H1 (cell line): Measurements from ENCODE around the gene GPC4. TPM values are rescaled to one million over a fixed set of nuclear protein-coding genes. Genes with fewer than 3 reads are reported as not detected.

ENCODE experiments used
- GTF2F1 ChIP-seq: IDR thresholded peaks from 2 replicates; pipeline ENCODE4 v1.6.1; 2012; ENCODE audit warnings: low read depth, low read length, improper control_type of control experiment, borderline replicate concordance
- POLR2A ChIP-seq, 2 experiments: IDR thresholded peaks; 1 replicate in 1 of 2; 2 replicates in 1 of 2; pipeline ENCODE4 v1.6.1; 2011; ENCODE audit warnings: low read depth in 2 of 2, low read length in 2 of 2, mild to moderate bottlenecking in 2 of 2; ENCODE audit errors: control extremely low read depth in 1 of 2
- SP1 ChIP-seq: IDR thresholded peaks from 2 replicates; pipeline ENCODE4 v1.6.1; 2011; ENCODE audit warnings: low read depth, low read length
- SP2 ChIP-seq: IDR thresholded peaks from 2 replicates; pipeline ENCODE4 v1.6.1; 2012; ENCODE audit warnings: mild to moderate bottlenecking, low read length, inconsistent platforms
- polyA plus RNA-seq, 7 experiments: library from polyadenylated mRNA; depleted of rRNA in 3 of 7; stranded (reverse) in 5 of 7; unstranded in 2 of 7; fragments of >200 nt in 5 of 7; fragments of 200-250 nt in 2 of 7; gene quantifications; 1 replicate in 5 of 7; 2 replicates in 1 of 7; 4 replicates in 1 of 7; pipeline versions ENCODE4 v1.2.1 to v1.2.3, GENCODE V29; 2011 to 2013; ENCODE audit warnings: missing spikeins in 2 of 7, mixed read lengths in 2 of 7
- total RNA-seq: library from RNA; stranded (reverse); fragmentation: NEBNext Ultra II Directional; extraction: Animal tissue kit (Norgen Biotek cat#: 25700); gene quantifications from 2 replicates; pipeline ENCODE4 v1.2.1, GENCODE V29; 2021

The GPC4 gene
- total and polyA plus RNA-seq, 2 of the 8 experiments (the other 6 are each of a cell fraction or from before 2014, with no cell fraction given): 46.8 to 230 TPM

GRCh38 chrX:133337250-133337649 lies 78.0 kb downstream of the GPC4 start (continued):
- TF ChIP-seq GTF2F1: no peak
- TF ChIP-seq SP1: no peak
- TF ChIP-seq SP2: no peak
- TF ChIP-seq POLR2A (IDR thresholded peaks at IDR 0.05; ENCODE audit: control extremely low read depth in 1 of 2, low read depth in 2 of 2, low read length in 2 of 2): no peak
